ENCODE measurements around the gene WRAP73. TPM values are rescaled to one million over a fixed set of nuclear protein-coding genes. Genes with fewer than 3 reads are reported as not detected.

WRAP73 gene
- total and polyA plus RNA-seq, 2 experiments from 2014 or later = 14.7 to 28.8 TPM

DNA sequence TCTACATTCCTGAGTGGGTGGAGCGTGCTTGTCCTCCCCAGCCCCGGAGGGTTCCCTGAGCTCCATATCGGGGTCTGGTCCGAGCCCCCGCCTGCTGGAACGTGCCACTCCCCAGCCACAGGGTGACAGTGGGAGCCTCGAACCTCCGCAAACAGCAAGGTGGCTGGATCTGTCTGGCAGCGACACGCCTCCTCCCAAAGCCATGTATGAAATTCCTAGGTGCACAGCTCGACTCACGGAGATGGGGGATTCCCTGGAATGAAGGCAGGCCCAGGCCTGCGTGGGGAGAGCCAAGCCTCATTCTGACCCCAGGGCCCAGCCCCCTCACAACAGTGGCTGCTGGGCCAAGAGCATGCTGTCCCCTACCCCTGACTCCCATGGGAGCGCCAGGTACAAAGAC lies 35.3 kb upstream of the WRAP73 start:
- Histone ChIP-seq H4K20me1 (ENCODE audit: insufficient read depth, poor library complexity, severe bottlenecking) (no peaks in the 10 kb centered on the region), H3K4me1 (ENCODE audit: insufficient read depth) (no peaks in the 10 kb centered on the region), H3K4me3 (no peak overlapping the region), H3K27me3 (no peaks in the 10 kb centered on the region), H3K36me3 (replicated peaks; ENCODE audit: insufficient read depth, low read depth) (no peaks in the 10 kb centered on the region), H2AFZ (no peak overlapping the region), H3K79me2 (no peaks in the 10 kb centered on the region), H3K9me3 (ENCODE audit: low read depth) (no peaks in the 10 kb centered on the region), H3K4me2 (no peak overlapping the region), H3K9me2 (replicated peaks; ENCODE audit: insufficient read depth) (no peaks in the 10 kb centered on the region), H3K27ac (no peak overlapping the region)
- DNase-seq (ENCODE audit: low spot score) = no peak
- TF ChIP-seq EZH2phosphoT487 (IDR thresholded peaks at IDR 0.05; ENCODE audit: low read depth, severe bottlenecking, unreplicated experiment) = no peak
- no peak for TF ChIP-seq EZH2 (IDR thresholded peaks at IDR 0.05; ENCODE audit: borderline replicate concordance)
- TF ChIP-seq, protein P1, sequence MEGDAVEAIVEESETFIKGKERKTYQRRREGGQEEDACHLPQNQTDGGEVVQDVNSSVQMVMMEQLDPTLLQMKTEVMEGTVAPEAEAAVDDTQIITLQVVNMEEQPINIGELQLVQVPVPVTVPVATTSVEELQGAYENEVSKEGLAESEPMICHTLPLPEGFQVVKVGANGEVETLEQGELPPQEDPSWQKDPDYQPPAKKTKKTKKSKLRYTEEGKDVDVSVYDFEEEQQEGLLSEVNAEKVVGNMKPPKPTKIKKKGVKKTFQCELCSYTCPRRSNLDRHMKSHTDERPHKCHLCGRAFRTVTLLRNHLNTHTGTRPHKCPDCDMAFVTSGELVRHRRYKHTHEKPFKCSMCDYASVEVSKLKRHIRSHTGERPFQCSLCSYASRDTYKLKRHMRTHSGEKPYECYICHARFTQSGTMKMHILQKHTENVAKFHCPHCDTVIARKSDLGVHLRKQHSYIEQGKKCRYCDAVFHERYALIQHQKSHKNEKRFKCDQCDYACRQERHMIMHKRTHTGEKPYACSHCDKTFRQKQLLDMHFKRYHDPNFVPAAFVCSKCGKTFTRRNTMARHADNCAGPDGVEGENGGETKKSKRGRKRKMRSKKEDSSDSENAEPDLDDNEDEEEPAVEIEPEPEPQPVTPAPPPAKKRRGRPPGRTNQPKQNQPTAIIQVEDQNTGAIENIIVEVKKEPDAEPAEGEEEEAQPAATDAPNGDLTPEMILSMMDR (IDR thresholded peaks at IDR 0.05; ENCODE audit: poor library complexity) = no peak
- 83% methylated on average over 13 of the region's 14 CpGs for WGBS (ENCODE audit: low lambda C conversion rate, missing lambda C conversion rate)

GRCh38 chr1:3683992-3684391 lies 34.1 kb upstream of the WRAP73 start:
- DNase-seq (ENCODE audit: low spot score) = peak; percentile 75
- H3K27me3 ChIP-seq = no peaks in the 10 kb centered on the region
- peak overlapping the region; percentile 65 for H3K4me2 ChIP-seq
- TF ChIP-seq EZH2 (IDR thresholded peaks at IDR 0.05; ENCODE audit: borderline replicate concordance) (no peak), EZH2phosphoT487 (IDR thresholded peaks at IDR 0.05; ENCODE audit: low read depth, severe bottlenecking, unreplicated experiment) (no peak)
- TF ChIP-seq, protein P1 (IDR thresholded peaks at IDR 0.05; ENCODE audit: poor library complexity) = no peak
- no peak overlapping the region for H3K4me3 ChIP-seq
- WGBS (ENCODE audit: low lambda C conversion rate, missing lambda C conversion rate) = 32% methylated on average over 3 of the region's 26 CpGs
- H3K27ac ChIP-seq = no peak overlapping the region
- H4K20me1 ChIP-seq (ENCODE audit: insufficient read depth, poor library complexity, severe bottlenecking) = no peaks in the 10 kb centered on the region
- no peaks in the 10 kb centered on the region for H3K4me1 ChIP-seq (ENCODE audit: insufficient read depth)
- H3K79me2 ChIP-seq = no peaks in the 10 kb centered on the region
- no peak overlapping the region for H2AFZ ChIP-seq
- H3K9me3 ChIP-seq (ENCODE audit: low read depth) = no peaks in the 10 kb centered on the region
- H3K9me2 ChIP-seq (replicated peaks; ENCODE audit: insufficient read depth) = no peaks in the 10 kb centered on the region
- no peaks in the 10 kb centered on the region for H3K36me3 ChIP-seq (replicated peaks; ENCODE audit: insufficient read depth, low read depth)

GRCh38 chr1:3683197-3683596 lies 33.3 kb upstream of the WRAP73 start:
- Histone ChIP-seq H3K4me2 (no peak overlapping the region), H2AFZ (no peak overlapping the region), H3K4me3 (no peak overlapping the region), H3K79me2 (no peaks in the 10 kb centered on the region), H3K9me3 (ENCODE audit: low read depth) (no peaks in the 10 kb centered on the region), H3K36me3 (replicated peaks; ENCODE audit: insufficient read depth, low read depth) (no peaks in the 10 kb centered on the region), H3K27me3 (no peaks in the 10 kb centered on the region), H3K4me1 (ENCODE audit: insufficient read depth) (no peaks in the 10 kb centered on the region), H4K20me1 (ENCODE audit: insufficient read depth, poor library complexity, severe bottlenecking) (no peaks in the 10 kb centered on the region), H3K27ac (no peak overlapping the region), H3K9me2 (replicated peaks; ENCODE audit: insufficient read depth) (no peaks in the 10 kb centered on the region)
- no peak for DNase-seq (ENCODE audit: low spot score)
- WGBS (ENCODE audit: low lambda C conversion rate, missing lambda C conversion rate) = 100% methylated on average over 1 of the region's 1 CpG
- TF ChIP-seq EZH2phosphoT487 (IDR thresholded peaks at IDR 0.05; ENCODE audit: low read depth, severe bottlenecking, unreplicated experiment) (no peak), EZH2 (IDR thresholded peaks at IDR 0.05; ENCODE audit: borderline replicate concordance) (no peak)
- TF ChIP-seq, protein P1 (IDR thresholded peaks at IDR 0.05; ENCODE audit: poor library complexity) = no peak
